ENCODE measurements around the gene FREM3. TPM values are rescaled to one million over a fixed set of nuclear protein-coding genes. Genes with fewer than 3 reads are reported as not detected.

The FREM3 gene
- total RNA-seq, 1 experiment from 2014 or later = not detected

GRCh38 chr4:143599827-143600226 is 100.6 kb downstream of the FREM3 start:
- intact Hi-C loops (cut with micrococcal nuclease) = no loop called here
- no peak overlapping the region for H3K27ac ChIP-seq (ENCODE audit: low read length)
- BruUV-seq (replicated peaks) = no TSS peak

DNA sequence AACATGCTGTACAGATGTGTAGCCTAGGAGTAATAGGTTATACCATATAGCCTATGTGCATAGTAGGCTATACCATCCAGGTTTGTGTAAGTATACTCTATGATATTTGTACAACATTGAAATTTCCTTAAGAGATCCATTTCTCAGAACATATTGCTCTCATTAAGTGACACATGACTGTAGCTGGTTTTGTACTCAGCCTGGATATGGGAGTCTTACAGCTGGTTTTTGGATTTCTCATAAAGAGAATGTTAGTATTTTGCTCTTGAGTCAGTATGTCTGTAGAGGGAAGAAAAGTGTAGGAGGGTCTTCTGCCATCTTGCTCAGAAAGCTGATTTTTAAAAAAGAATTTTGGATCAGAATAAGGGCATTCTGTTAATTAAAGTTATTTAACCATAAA is 101.7 kb downstream of the FREM3 start:
- H3K9ac ChIP-seq (ENCODE audit: low read length) = no peak overlapping the region
- no peak overlapping the region for H2AFZ ChIP-seq (ENCODE audit: low read length)
- DNase-seq (no peak), ATAC-seq (no peak)
- POLR2A ChIA-PET (ENCODE audit: unreplicated experiment) = no interaction called here
- no peak overlapping the region for H3K4me3 ChIP-seq (ENCODE audit: low read length)
- TF ChIP-seq EZH2phosphoT487 (IDR thresholded peaks at IDR 0.05; ENCODE audit: borderline replicate concordance, low read length) = no peak
- TF ChIP-seq EZH2 (IDR thresholded peaks at IDR 0.05; ENCODE audit: low read length, unreplicated experiment) = no peak
- TF ChIP-seq, protein P1, sequence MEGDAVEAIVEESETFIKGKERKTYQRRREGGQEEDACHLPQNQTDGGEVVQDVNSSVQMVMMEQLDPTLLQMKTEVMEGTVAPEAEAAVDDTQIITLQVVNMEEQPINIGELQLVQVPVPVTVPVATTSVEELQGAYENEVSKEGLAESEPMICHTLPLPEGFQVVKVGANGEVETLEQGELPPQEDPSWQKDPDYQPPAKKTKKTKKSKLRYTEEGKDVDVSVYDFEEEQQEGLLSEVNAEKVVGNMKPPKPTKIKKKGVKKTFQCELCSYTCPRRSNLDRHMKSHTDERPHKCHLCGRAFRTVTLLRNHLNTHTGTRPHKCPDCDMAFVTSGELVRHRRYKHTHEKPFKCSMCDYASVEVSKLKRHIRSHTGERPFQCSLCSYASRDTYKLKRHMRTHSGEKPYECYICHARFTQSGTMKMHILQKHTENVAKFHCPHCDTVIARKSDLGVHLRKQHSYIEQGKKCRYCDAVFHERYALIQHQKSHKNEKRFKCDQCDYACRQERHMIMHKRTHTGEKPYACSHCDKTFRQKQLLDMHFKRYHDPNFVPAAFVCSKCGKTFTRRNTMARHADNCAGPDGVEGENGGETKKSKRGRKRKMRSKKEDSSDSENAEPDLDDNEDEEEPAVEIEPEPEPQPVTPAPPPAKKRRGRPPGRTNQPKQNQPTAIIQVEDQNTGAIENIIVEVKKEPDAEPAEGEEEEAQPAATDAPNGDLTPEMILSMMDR (conservative IDR thresholded peaks at IDR 0.05; ENCODE audit: low read depth, low read length) = no peak
- H3K79me2 ChIP-seq (ENCODE audit: low read length) = no peaks in the 10 kb centered on the region
- no peaks in the 10 kb centered on the region for H3K9me3 ChIP-seq (ENCODE audit: low read length)
- no peaks in the 10 kb centered on the region for H3K4me1 ChIP-seq (ENCODE audit: insufficient read depth, low read length)
- no peaks in the 10 kb centered on the region for H3K9me2 ChIP-seq (replicated peaks; ENCODE audit: low read length)
- no peaks in the 10 kb centered on the region for H3F3A ChIP-seq (ENCODE audit: low read length, unreplicated experiment)
- H3K36me3 ChIP-seq (ENCODE audit: low read depth, low read length) = no peaks in the 10 kb centered on the region
- H4K20me1 ChIP-seq (ENCODE audit: low read length) = no peaks in the 10 kb centered on the region
- intact Hi-C loops (cut with micrococcal nuclease) = no loop called here
- no TSS peak for BruUV-seq (replicated peaks)
- H3K27me3 ChIP-seq (ENCODE audit: low read length) = peaks cover 17% of the 10 kb centered on the region; the same call in 1 of the 2 replicates
- no peak overlapping the region for H3K4me2 ChIP-seq (ENCODE audit: low read length)
- CTCF ChIA-PET = no interaction called here
- no peak overlapping the region for H3K27ac ChIP-seq (ENCODE audit: low read length)

More at GRCh38 chr4:143599827-143600226, 100.6 kb downstream of the FREM3 start:
- Histone ChIP-seq H4K20me1 (ENCODE audit: low read length) (no peaks in the 10 kb centered on the region), H3K4me2 (ENCODE audit: low read length) (no peak overlapping the region), H3K27me3 (ENCODE audit: low read length) (peaks cover 15% of the 10 kb centered on the region; the same call in 1 of the 2 replicates), H3F3A (ENCODE audit: low read length, unreplicated experiment) (no peaks in the 10 kb centered on the region), H2AFZ (ENCODE audit: low read length) (no peak overlapping the region), H3K4me3 (ENCODE audit: low read length) (no peak overlapping the region), H3K9me2 (replicated peaks; ENCODE audit: low read length) (no peaks in the 10 kb centered on the region), H3K9me3 (ENCODE audit: low read length) (no peaks in the 10 kb centered on the region), H3K4me1 (ENCODE audit: insufficient read depth, low read length) (no peaks in the 10 kb centered on the region), H3K79me2 (ENCODE audit: low read length) (no peaks in the 10 kb centered on the region), H3K9ac (ENCODE audit: low read length) (no peak overlapping the region), H3K36me3 (ENCODE audit: low read depth, low read length) (no peaks in the 10 kb centered on the region)
- TF ChIP-seq EZH2 (IDR thresholded peaks at IDR 0.05; ENCODE audit: low read length, unreplicated experiment) (no peak), EZH2phosphoT487 (IDR thresholded peaks at IDR 0.05; ENCODE audit: borderline replicate concordance, low read length) (no peak)
- TF ChIP-seq, protein P1 (conservative IDR thresholded peaks at IDR 0.05; ENCODE audit: low read depth, low read length) = no peak
- ATAC-seq (no peak), DNase-seq (no peak)
- CTCF ChIA-PET = no interaction called here
- POLR2A ChIA-PET (ENCODE audit: unreplicated experiment) = no interaction called here

DNA sequence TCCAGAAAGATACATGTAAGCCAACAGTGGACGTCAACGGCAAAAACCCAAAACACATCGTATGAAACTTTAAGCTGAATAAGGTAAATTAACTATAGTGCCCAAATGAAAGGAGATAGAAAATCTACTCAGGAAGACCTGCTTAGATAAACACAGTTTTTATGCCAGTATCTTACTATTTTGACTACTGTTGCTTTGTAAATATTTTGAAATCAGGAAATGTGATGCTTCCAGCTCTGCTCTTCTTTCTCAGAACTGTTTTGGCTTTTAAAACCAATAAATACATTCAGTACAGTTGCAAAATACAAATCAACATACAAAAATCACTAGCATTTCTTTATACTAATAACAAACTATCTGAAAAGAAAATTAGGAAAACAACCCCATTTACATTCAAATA is 103.2 kb downstream of the FREM3 start:
- BruUV-seq (replicated peaks) = no TSS peak
- Histone ChIP-seq H3K9ac (ENCODE audit: low read length) (no peak overlapping the region), H3K27ac (ENCODE audit: low read length) (no peak overlapping the region), H2AFZ (ENCODE audit: low read length) (no peak overlapping the region), H3K79me2 (ENCODE audit: low read length) (no peaks in the 10 kb centered on the region), H3K9me3 (ENCODE audit: low read length) (no peaks in the 10 kb centered on the region), H4K20me1 (ENCODE audit: low read length) (no peaks in the 10 kb centered on the region), H3F3A (ENCODE audit: low read length, unreplicated experiment) (no peaks in the 10 kb centered on the region), H3K9me2 (replicated peaks; ENCODE audit: low read length) (no peaks in the 10 kb centered on the region), H3K4me1 (ENCODE audit: insufficient read depth, low read length) (no peaks in the 10 kb centered on the region), H3K4me3 (ENCODE audit: low read length) (no peak overlapping the region), H3K36me3 (ENCODE audit: low read depth, low read length) (no peaks in the 10 kb centered on the region), H3K4me2 (ENCODE audit: low read length) (no peak overlapping the region), H3K27me3 (ENCODE audit: low read length) (peaks cover 9% of the 10 kb centered on the region; the same call in 1 of the 2 replicates)
- intact Hi-C loops (cut with micrococcal nuclease) = no loop called here
- TF ChIP-seq EZH2 (IDR thresholded peaks at IDR 0.05; ENCODE audit: low read length, unreplicated experiment) (no peak), EZH2phosphoT487 (IDR thresholded peaks at IDR 0.05; ENCODE audit: borderline replicate concordance, low read length) (no peak)
- TF ChIP-seq, protein P1 (conservative IDR thresholded peaks at IDR 0.05; ENCODE audit: low read depth, low read length) = no peak
- POLR2A ChIA-PET (ENCODE audit: unreplicated experiment) = no interaction called here
- DNase-seq = no peak
- CTCF ChIA-PET = no interaction called here
- no peak for ATAC-seq
